GM21360 (cell line): Measurements from ENCODE around the gene MBNL3.
"Not testable (repeated sequence)": the region's sequence is repeated elsewhere in the genome, so short reads cannot be mapped to it uniquely, and the experiment has no call there.

Experiments
- ATAC-seq: cut with Tn5 transposase; IDR thresholded peaks from one replicate; pipeline ENCODE4 v1.9.1; 2021; ENCODE audit warnings: mild to moderate bottlenecking, moderate library complexity; ENCODE audit not compliant: unreplicated experiment

Gene MBNL3

GRCh38 chrX:132384301-132384700 lies 104.5 kb downstream of the MBNL3 start:
- ATAC-seq, result no peak

- no peak for ATAC-seq
Observed at GRCh38 chrX:132382068-132382467, 106.8 kb downstream of the MBNL3 start.

DNA sequence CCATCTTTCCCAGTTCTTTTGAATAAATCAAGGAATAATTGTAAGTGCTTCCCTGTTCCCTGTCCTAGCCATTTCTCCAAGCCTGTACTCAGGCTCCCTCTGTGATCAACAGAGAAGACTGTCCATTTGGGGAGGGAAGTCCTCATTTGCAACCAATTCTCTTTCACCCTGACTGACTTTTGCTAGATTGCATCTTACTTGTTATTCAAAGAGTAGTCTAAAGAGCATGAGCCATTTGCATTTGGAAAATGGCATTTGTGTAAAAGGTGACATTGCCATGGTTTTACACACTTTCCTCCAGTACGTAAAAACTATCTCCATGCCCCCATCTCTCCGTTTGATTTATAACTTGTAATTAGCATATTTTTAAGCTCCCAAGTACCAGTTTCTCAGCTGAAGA lies 110.6 kb downstream of the MBNL3 start:
- ATAC-seq, result no peak

DNA sequence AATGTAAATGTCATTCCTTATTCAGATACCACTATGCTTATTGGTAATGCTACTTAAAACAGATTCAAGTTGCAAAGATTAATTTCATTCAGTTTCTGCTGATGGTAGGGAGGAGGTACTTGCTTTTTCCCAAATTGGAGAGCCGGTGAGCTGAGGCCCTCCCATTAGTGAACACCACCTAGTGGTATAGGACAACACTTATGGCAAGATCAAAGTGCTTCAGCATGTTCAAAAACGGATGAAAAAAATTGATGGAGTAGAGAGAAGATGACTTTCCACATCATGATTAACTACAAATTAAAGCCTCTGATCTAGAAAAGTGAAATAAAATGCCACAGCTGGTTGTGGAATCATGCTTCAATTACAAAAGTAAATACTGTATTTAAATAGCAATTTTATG lies 112.9 kb downstream of the MBNL3 start:
- ATAC-seq, result no peak

GRCh38 chrX:132373610-132374009 lies 115.2 kb downstream of the MBNL3 start:
- ATAC-seq, result no peak

- no peak for ATAC-seq
Observed at GRCh38 chrX:132369617-132370326, 119.1 kb downstream of the MBNL3 start.

- ATAC-seq, result no peak
Observed at GRCh38 chrX:132367984-132368383, 120.9 kb downstream of the MBNL3 start.

- no peak for ATAC-seq
Observed at GRCh38 chrX:132367314-132367713, 121.5 kb downstream of the MBNL3 start.

GRCh38 chrX:132365490-132365889 lies 123.3 kb downstream of the MBNL3 start:
- no peak for ATAC-seq

- no peak for ATAC-seq
Observed at GRCh38 chrX:132364313-132364712, 124.5 kb downstream of the MBNL3 start.

DNA sequence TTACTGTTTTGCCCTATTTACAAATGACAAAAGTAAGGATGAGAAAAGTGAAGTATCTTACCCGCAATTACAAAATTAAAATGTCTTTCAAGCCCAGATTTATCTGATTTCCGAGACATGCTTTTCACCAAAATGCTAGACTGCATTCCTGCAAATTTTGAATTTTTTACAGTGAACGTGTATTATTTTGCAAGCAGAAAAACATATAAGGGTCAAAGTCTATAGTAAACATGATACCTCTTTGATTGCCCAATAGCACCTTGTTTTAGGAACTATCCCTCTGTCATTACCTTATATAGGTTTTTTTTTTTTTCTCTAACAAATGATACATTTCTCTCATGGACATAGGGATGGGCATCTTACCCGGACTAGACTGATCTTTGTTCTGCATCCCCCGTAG lies 135.4 kb downstream of the MBNL3 start:
- ATAC-seq, result no peak

- no peak for ATAC-seq
Observed at GRCh38 chrX:132336172-132336571, 152.7 kb downstream of the MBNL3 start.

DNA sequence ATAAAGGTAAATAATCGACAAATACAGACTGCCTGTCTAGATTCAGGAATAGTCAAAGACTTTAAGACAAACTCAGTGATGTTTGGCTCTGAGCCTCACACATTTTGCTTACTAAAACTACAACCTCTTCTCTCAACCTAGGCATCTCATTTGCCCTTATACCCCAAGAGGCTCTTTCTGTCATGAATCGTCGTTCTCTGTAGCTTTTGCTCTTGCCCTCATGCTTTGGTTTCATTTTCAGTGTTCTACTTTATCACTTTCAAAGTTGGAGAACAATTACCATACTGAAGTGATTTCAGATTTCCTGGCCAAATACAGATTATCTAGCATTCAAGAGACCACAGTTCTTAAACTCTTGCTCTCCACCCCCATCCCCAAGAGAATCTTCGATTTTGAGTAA lies 155.5 kb downstream of the MBNL3 start:
- no peak for ATAC-seq

- ATAC-seq, result no peak
Observed at GRCh38 chrX:132331532-132331931, 157.3 kb downstream of the MBNL3 start.

DNA sequence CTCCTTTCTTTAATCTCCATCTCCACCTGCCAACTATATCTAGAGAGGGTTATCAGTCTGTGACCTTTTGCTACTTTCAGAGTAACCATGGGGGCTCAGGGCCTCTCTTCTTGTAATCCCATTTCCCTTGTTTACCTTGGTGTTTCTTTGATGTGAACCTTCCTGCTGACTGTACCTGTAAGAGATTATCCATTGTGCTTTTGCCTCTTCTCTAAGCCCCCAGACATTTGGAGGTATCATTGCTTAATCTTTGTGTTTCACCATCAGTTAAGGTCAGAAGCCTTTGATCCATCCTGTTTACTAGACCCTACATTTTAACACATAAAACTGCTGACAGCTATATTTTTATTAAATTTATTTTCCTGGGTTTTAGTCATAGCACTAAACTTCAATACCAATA lies 157.8 kb downstream of the MBNL3 start:
- ATAC-seq, result no peak

- no peak for ATAC-seq
Observed at GRCh38 chrX:132330156-132330729, 158.6 kb downstream of the MBNL3 start.

DNA sequence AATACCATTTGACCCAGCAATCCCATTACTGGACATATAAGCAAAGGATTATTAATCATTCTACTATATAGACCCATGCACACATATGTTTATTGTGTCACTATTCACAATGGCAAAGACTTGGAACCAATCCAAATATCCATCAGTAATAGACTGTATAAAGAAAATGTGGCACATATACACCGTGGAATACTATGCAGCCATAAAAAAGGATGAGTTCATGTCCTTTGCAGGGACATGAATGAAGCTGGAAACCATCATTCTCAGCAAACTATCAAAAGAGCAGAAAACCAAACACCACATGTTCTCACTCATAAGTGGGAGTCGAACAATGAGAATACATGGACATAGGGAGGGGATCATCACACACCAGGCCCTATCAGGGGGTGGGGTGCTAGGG lies 161.9 kb downstream of the MBNL3 start:
- ATAC-seq, result not testable (repeated sequence)
